ENCODE results near the gene ITGA1.

- TF ChIP-seq, protein P1, sequence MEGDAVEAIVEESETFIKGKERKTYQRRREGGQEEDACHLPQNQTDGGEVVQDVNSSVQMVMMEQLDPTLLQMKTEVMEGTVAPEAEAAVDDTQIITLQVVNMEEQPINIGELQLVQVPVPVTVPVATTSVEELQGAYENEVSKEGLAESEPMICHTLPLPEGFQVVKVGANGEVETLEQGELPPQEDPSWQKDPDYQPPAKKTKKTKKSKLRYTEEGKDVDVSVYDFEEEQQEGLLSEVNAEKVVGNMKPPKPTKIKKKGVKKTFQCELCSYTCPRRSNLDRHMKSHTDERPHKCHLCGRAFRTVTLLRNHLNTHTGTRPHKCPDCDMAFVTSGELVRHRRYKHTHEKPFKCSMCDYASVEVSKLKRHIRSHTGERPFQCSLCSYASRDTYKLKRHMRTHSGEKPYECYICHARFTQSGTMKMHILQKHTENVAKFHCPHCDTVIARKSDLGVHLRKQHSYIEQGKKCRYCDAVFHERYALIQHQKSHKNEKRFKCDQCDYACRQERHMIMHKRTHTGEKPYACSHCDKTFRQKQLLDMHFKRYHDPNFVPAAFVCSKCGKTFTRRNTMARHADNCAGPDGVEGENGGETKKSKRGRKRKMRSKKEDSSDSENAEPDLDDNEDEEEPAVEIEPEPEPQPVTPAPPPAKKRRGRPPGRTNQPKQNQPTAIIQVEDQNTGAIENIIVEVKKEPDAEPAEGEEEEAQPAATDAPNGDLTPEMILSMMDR (IDR thresholded peaks at IDR 0.05), result no peak
- no peak for TF ChIP-seq ZFX (IDR thresholded peaks at IDR 0.05; ENCODE audit: borderline replicate concordance)
Observed at GRCh38 chr5:52840277-52841050, 52.7 kb downstream of the ITGA1 start.
